Measurements from ENCODE around the gene GJB4.

- no peak for TF ChIP-seq TAF1 (IDR thresholded peaks at IDR 0.05; ENCODE audit: borderline replicate concordance, low read depth, low read length)
- TF ChIP-seq POLR2A (IDR thresholded peaks at IDR 0.05; ENCODE audit: low read depth, low read length), result no peak
These were observed 1.7 kb downstream of the GJB4 start for GRCh38 chr1:34761176-34761761.

Measured in GM12892 (cell line).